NCI-H82 treated with DMSO at 0.1 percent for 48 hours (cell line): ENCODE results near the gene SPATA6.
"Not testable (repeated sequence)": the region's sequence is repeated elsewhere in the genome, so short reads cannot be mapped to it uniquely, and the experiment has no call there.

ENCODE experiments used
- DNase-seq: peaks from one replicate; lab custom pipeline; 2025; ENCODE audit not compliant: unreplicated experiment; lab: John Stamatoyannopoulos, UW

Gene SPATA6

DNA sequence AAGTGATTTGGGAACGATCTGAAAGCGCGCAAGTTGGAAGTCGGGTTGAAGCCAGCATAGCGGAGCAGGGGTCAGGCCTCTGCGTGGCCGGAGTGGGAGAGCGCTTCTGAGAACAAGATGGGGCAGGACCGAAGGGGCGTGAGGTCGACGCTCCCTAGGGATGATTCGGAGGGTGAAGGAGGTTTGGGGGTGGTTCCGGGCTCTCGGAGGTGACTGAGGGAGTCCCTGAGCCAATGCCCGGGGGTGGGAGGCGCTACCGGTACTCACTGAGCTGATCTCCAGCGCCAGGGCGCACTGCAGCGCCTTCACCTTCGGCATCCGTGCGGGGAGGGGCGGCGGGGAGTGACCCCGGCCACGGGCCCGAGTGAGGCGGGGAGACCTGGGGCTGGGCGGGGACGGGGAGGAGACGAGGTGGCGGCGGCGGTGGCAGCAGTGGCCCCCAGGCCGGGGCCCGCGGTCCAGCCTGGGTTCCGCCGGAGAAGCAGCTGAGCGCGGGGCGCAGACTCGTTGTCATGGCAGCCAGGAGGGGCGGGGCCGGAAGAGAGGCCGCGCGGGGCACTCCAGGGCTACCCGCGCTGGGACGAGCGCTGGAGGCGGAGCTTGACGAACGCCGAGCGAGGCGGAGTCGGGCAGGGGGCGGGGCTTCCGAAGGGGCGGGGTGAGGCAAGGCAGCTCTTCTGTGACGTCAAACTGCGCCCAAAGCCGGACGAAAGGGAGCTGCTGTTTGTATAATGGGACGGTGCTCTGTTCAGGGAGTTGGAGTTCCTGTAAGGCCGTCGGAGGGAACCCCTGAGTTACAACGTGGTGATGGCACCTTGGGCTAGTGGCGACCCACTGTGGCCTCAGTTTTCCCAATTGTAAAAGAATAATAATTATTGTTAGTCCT is at the start of gene SPATA6:
TSS of gene SPATA6 (minus strand) at position 514 of the 886 bp plus-strand sequence. CDS start at position 318, 196 bp downstream.
- peak; percentile 90 for DNase-seq

GRCh38 chr1:48519896-48520295 is 47.9 kb upstream of the SPATA6 start:
- not testable (repeated sequence) for DNase-seq

DNA sequence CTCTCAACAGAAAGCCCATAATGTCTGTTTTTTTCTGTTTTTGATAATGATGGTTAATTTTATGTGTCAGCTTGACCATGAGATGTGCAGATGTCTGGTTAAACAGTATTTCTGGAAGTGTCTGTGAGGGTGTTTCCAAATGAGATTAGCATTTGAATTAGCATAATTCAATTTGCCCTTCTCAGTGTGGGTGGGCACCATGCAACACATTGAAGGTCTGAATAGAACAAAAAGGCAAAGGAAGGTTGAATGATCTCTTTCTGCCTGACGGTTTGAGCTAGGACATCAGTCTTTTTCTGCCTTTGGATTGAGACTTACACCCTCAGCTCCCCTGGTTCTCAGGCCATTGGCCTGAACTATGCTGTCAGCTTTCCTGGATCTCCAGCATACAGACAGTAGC is 34.9 kb upstream of the SPATA6 start:
- DNase-seq, result no peak

- peak; percentile 97 for DNase-seq
These were observed 28.8 kb upstream of the SPATA6 start for GRCh38 chr1:48500541-48501450.

DNA sequence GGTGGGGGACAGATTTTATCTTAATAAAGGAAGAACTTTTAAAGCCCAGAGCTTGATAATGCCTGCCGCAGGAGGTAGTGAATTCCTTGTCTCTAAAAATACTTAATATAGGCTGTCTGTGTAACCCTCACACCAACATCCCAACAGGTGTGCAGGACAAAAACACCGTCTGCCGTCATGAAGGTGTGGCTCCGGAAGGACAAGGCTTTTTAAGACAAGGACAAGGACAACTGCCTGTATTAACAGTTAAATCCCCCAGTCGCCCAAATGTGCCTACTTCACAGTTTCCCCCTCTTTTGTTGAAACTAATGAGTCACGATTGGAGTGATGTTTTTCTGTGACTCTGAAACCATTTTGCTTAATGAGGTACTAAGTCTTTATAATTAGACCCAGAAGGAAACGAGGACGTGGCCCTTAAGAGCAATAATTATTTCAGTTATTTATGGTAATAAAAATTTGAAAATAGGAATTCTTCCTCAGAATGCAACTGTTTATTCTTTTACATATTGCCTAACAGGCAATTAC is 27.3 kb upstream of the SPATA6 start:
- no peak for DNase-seq

GRCh38 chr1:48498096-48498791 is 26.2 kb upstream of the SPATA6 start:
- peak; percentile 78 for DNase-seq

GRCh38 chr1:48495911-48496310 is 23.9 kb upstream of the SPATA6 start:
- no peak for DNase-seq

- DNase-seq, result no peak
These were observed 23.2 kb upstream of the SPATA6 start for GRCh38 chr1:48495166-48495565.

- no peak for DNase-seq
These were observed 22.2 kb upstream of the SPATA6 start for GRCh38 chr1:48493970-48494769.

DNA sequence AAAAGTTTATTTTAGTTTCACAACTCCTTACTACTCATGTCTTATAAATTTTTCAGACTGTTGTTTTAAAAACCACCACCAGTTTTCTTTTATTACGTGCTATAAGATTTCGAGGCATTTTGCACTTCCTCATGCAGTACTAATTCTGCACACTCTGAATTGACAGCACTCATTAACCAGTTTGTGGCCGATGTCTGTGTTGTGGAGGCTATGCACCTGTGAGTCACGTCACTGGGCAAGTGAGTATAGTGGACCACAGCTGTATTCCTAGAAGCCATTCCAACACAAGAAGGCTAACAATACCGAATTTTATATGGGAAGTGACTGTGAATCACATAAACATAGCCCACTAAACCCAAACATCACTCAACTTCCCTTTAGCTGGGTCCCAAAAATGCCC is 21.0 kb upstream of the SPATA6 start:
- DNase-seq, result no peak

DNA sequence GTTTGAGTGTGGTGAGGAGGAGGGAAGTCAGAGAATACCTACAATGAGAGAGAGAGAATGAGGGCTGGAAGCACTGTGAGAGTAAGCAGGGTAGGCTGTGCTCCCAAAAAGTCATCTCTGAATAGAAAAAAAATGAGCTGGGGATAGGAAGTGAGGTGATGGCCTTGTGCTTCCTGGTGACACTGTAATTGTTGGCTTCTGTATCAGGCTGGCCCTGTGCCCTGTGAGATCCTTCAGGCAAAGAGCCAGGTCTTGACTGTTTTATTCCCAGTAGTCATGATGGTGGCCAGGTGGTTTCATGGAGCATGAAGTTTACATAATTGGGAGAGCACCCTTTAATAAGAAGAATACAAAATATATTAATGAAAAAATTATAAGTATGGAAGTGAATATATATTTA is 20.4 kb upstream of the SPATA6 start:
- no peak for DNase-seq

DNA sequence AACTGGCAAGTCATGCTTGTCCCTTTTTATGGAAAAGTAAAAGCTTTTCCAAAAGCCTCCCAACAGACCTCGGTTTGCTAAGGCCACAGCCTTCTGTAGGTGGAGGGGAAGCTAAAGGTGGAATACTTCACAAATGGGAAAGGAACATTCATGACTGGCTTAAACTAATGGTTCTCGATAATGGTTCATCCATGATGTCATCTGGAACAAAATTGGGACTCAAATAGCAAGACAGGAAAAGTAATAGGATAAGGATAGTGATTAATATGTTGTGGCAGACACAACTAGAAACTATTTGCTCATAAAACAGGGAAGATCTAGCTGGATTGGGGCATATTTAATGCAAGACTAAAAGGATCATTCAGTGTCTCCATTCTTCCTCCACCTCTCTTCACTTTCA is 16.7 kb upstream of the SPATA6 start:
- DNase-seq, result no peak

DNA sequence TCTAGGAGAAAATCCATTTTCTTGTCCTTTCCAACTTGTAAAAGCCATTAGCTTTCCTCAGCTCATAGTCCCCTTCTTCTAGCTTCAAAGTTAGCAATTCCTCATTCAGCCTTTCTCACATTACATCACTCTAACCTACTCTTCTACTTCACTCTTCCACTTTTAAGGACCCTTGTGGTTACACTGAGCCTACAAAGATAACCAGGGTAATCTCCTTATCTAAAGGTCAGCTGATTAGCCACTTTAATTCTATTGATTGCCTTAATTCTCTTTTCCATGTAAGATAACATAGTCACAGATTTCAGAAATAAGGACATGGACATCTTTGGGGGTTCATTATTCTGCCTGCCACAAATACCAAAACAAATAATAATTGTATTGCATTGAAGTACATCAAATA is 8.5 kb upstream of the SPATA6 start:
- DNase-seq, result peak; percentile 84

DNA sequence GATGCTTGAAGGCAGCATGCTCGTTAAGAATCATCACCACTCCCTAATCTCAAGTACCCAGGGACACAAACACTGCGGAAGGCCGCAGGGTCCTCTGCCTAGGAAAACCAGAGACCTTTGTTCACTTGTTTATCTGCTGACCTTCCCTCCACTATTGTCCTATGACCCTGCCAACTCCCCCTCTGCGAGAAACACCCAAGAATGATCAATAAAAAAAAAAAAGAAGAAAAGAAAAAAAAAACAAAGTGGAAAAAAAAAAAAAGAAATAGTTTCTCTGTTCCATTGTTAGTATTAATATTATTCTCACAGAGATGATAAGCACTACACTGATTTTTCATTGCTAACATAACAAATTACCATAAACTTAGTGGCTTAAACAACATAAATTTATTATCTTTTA is 8.0 kb upstream of the SPATA6 start:
- DNase-seq, result not testable (repeated sequence)

DNA sequence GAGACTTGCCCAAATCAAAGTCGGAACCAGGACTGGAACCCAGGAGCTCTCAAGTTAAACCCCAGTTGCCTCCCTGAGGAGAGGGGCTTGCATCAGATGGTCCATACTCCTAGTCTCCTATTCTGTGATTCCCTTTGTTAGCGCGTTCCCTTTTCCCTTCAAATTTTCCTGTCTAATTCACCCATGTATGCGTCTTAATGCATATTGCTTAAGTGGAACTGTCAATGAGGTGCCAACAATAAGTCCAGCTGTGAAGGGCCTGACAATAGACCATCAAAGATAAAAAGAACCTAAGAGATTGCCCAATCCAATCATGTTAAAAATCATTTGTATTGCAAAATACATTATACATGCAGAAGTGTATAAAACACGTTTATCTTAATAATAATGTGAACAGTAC is 634 bp upstream of the SPATA6 start:
- DNase-seq, result no peak

- no peak for DNase-seq
These were observed 884 bp downstream of the SPATA6 start for GRCh38 chr1:48470950-48471690.

- no peak for DNase-seq
These were observed 1.5 kb downstream of the SPATA6 start for GRCh38 chr1:48470481-48470855.

- no peak for DNase-seq
These were observed 2.2 kb downstream of the SPATA6 start for GRCh38 chr1:48469616-48470480.

- no peak for DNase-seq
These were observed 5.4 kb downstream of the SPATA6 start for GRCh38 chr1:48466594-48466993.
